HEK293 (cell line): ENCODE measurements around the gene C18orf32.

Source experiments
- CTCF ChIA-PET: fragments of 350-600 bp; formaldehyde crosslinking; extraction: SDS; loops from one replicate; lab custom pipeline; 2021; ENCODE audit warnings: antibody characterized with exemption; lab: Yijun Ruan, JAX
- POLR2A ChIA-PET: fragments of 300-600 bp; formaldehyde crosslinking; extraction: SDS; loops from one replicate; lab custom pipeline; 2020; ENCODE audit warnings: antibody characterized with exemption, inconsistent platforms; lab: Yijun Ruan, JAX
- H3K27ac ChIP-seq: fragments of 200-500 bp; sonication (Bioruptor generic); 2 replicates; pipeline ENCODE4 v1.5.1; 2014; ENCODE audit warnings: low read depth, low read length, control low read depth, inconsistent platforms; ENCODE audit errors: extremely low read depth
- H3K36me3 ChIP-seq, 2 experiments: fragments of 200-500 bp in 1 of 2; sonication (Bioruptor generic) in 1 of 2; 1 replicate in 1 of 2; 2 replicates in 1 of 2; pipeline ENCODE4 v1.5.1; 2014 to 2017; ENCODE audit warnings: inconsistent platforms in 2 of 2, low read length in 2 of 2; ENCODE audit not compliant: control insufficient read depth in 2 of 2, insufficient read depth in 1 of 2
- H3K4me1 ChIP-seq: fragments of 200-500 bp; sonication (Bioruptor generic); 2 replicates; pipeline ENCODE4 v1.5.1; 2014; ENCODE audit warnings: mild to moderate bottlenecking, low read length, inconsistent platforms; ENCODE audit not compliant: control insufficient read depth, insufficient read depth
- H3K4me3 ChIP-seq: 2 replicates; pipeline ENCODE4 v1.5.1; 2011; ENCODE audit warnings: low read depth, mild to moderate bottlenecking, control low read depth, low read length, moderate library complexity
- H3K9me3 ChIP-seq: fragments of 200-500 bp; sonication (Bioruptor generic); 2 replicates; pipeline ENCODE4 v1.5.1; 2014; ENCODE audit warnings: low read depth, low read length, inconsistent platforms; ENCODE audit not compliant: control insufficient read depth, insufficient read depth
- GLI2 ChIP-seq: fragments of 450-650 bp; formaldehyde crosslinking; IDR thresholded peaks from 2 replicates; pipeline ENCODE4; 2017; ENCODE audit warnings: missing biosample characterization, missing genetic modification characterization, low read depth, borderline replicate concordance
- HOXC10 ChIP-seq: sonication (generic); formaldehyde crosslinking; IDR thresholded peaks from 2 replicates; pipeline ENCODE4 v1.8.1; 2023; ENCODE audit warnings: mild to moderate bottlenecking, missing genetic modification reagents
- OVOL3 ChIP-seq: fragments of 450-650 bp; formaldehyde crosslinking; IDR thresholded peaks from 2 replicates; pipeline ENCODE4 v1.5.1; 2016; ENCODE audit warnings: missing biosample characterization, missing genetic modification characterization
- PRDM1 ChIP-seq: fragments of 450-650 bp; formaldehyde crosslinking; IDR thresholded peaks from 2 replicates; pipeline ENCODE4; 2016; ENCODE audit warnings: missing biosample characterization, missing genetic modification characterization
- SCRT1 ChIP-seq: fragments of 450-650 bp; formaldehyde crosslinking; IDR thresholded peaks from 2 replicates; pipeline ENCODE4 v1.5.1; 2016; ENCODE audit warnings: missing biosample characterization, missing genetic modification characterization, borderline replicate concordance
- SCRT2 ChIP-seq: fragments of 450-650 bp; formaldehyde crosslinking; IDR thresholded peaks from 2 replicates; pipeline ENCODE4 v1.5.1; 2016; ENCODE audit warnings: missing biosample characterization, missing genetic modification characterization
- SP2 ChIP-seq: fragments of 450-650 bp; formaldehyde crosslinking; IDR thresholded peaks from 2 replicates; pipeline ENCODE4 v1.5.1; 2016; ENCODE audit warnings: missing biosample characterization, missing genetic modification characterization
- TRIM28 ChIP-seq: IDR thresholded peaks from 2 replicates; pipeline ENCODE4 v1.6.1; 2011; ENCODE audit warnings: low read length, control low read depth, borderline replicate concordance
- ZFP41 ChIP-seq: fragments of 450-650 bp; formaldehyde crosslinking; IDR thresholded peaks from 2 replicates; pipeline ENCODE4 v1.5.1; 2016; ENCODE audit warnings: missing biosample characterization, missing genetic modification characterization, borderline replicate concordance
- ZFP69B ChIP-seq: fragments of 450-650 bp; formaldehyde crosslinking; IDR thresholded peaks from 2 replicates; pipeline ENCODE4 v1.5.1; 2016; ENCODE audit warnings: missing biosample characterization, missing genetic modification characterization
- ZNF2 ChIP-seq: fragments of 450-650 bp; formaldehyde crosslinking; IDR thresholded peaks from 2 replicates; pipeline ENCODE4 v1.5.1; 2016; ENCODE audit warnings: missing biosample characterization, missing genetic modification characterization
- ZNF324 ChIP-seq: fragments of 450-650 bp; formaldehyde crosslinking; IDR thresholded peaks from 2 replicates; pipeline ENCODE4 v1.5.1; 2016; ENCODE audit warnings: missing biosample characterization, missing genetic modification characterization
- ZNF366 ChIP-seq: fragments of 450-650 bp; formaldehyde crosslinking; conservative IDR thresholded peaks from 2 replicates; pipeline ENCODE4 v1.5.1; 2016; ENCODE audit warnings: missing biosample characterization, missing genetic modification characterization
- ZNF391 ChIP-seq: fragments of 450-650 bp; formaldehyde crosslinking; IDR thresholded peaks from 2 replicates; pipeline ENCODE4 v1.5.1; 2016; ENCODE audit warnings: low read depth, missing biosample characterization, missing genetic modification characterization, borderline replicate concordance
- ZNF510 ChIP-seq: fragments of 450-650 bp; formaldehyde crosslinking; IDR thresholded peaks from 2 replicates; pipeline ENCODE4 v1.5.1; 2018; ENCODE audit warnings: mild to moderate bottlenecking, missing genetic modification characterization, missing biosample characterization; ENCODE audit not compliant: insufficient replicate concordance
- ZNF561 ChIP-seq: fragments of 450-650 bp; IDR thresholded peaks from 2 replicates; pipeline ENCODE4 v1.5.1; 2018; ENCODE audit warnings: missing biosample characterization, missing genetic modification characterization, borderline replicate concordance
- ZNF701 ChIP-seq: fragments of 450-650 bp; formaldehyde crosslinking; IDR thresholded peaks from 2 replicates; pipeline ENCODE4 v1.5.1; 2016; ENCODE audit warnings: missing biosample characterization, missing genetic modification characterization
- ZNF776 ChIP-seq: fragments of 450-650 bp; formaldehyde crosslinking; IDR thresholded peaks from 2 replicates; pipeline ENCODE4 v1.5.0; 2017; ENCODE audit warnings: missing biosample characterization, missing genetic modification characterization, borderline replicate concordance
- ZNF792 ChIP-seq: fragments of 450-650 bp; formaldehyde crosslinking; IDR thresholded peaks from 2 replicates; pipeline ENCODE4 v1.5.1; 2016; ENCODE audit warnings: missing biosample characterization, missing genetic modification characterization
- ZSCAN16 ChIP-seq: fragments of 450-650 bp; formaldehyde crosslinking; IDR thresholded peaks from 2 replicates; pipeline ENCODE4 v1.5.1; 2016; ENCODE audit warnings: missing biosample characterization, missing genetic modification characterization
- TF ChIP-seq, protein P1 (sequence below): fragments of 450-650 bp; formaldehyde crosslinking; IDR thresholded peaks from 2 replicates; pipeline ENCODE4; 2016; ENCODE audit warnings: missing biosample characterization, missing genetic modification characterization
- TF ChIP-seq, protein P2 (sequence below): fragments of 450-650 bp; formaldehyde crosslinking; IDR thresholded peaks from 2 replicates; pipeline ENCODE4 v1.5.1; 2016; ENCODE audit warnings: missing biosample characterization, missing genetic modification characterization
- TF ChIP-seq, protein P3 (sequence below): fragments of 450-650 bp; IDR thresholded peaks from 2 replicates; pipeline ENCODE4 v1.5.1; 2018; ENCODE audit warnings: missing biosample characterization, missing genetic modification characterization
- TF ChIP-seq, protein P4 (sequence below): fragments of 450-650 bp; formaldehyde crosslinking; IDR thresholded peaks from 2 replicates; pipeline ENCODE4 v1.5.1; 2016; ENCODE audit warnings: missing biosample characterization, missing genetic modification characterization

Gene C18orf32

DNA sequence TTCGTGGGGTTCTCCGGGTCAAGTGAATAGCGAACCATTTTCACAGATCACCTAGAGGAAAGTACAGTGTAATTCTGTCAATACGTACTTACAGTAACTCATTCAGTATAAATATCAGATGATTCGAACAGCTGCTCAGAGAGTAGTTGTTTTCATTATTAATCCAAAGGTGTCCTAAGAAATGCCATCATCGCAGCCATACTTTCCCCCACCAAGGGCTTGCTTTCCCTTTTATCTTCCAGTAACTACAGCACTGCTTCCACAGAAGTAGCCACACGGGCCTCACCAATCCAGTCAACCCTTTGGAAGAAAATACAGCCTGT is 4.5 kb upstream of the C18orf32 start:
- H3K27ac ChIP-seq: peak overlapping the region; percentile 100
- H3K4me3 ChIP-seq: peak overlapping the region; percentile 69
- H3K4me1 ChIP-seq: peaks cover 21% of the 10 kb centered on the region
- peaks cover 35 to 46% of the 10 kb centered on the region in 2 experiments for H3K36me3 ChIP-seq
- TF ChIP-seq ZFP41 (tag by site-specific recombination) (no peak), ZNF776 (tag by site-specific recombination) (0 out of 2 replicates have a peak, but pooled peaks have one; percentile 7), PRDM1 (tag by site-specific recombination) (peak; percentile 90)
- TF ChIP-seq, protein P1, sequence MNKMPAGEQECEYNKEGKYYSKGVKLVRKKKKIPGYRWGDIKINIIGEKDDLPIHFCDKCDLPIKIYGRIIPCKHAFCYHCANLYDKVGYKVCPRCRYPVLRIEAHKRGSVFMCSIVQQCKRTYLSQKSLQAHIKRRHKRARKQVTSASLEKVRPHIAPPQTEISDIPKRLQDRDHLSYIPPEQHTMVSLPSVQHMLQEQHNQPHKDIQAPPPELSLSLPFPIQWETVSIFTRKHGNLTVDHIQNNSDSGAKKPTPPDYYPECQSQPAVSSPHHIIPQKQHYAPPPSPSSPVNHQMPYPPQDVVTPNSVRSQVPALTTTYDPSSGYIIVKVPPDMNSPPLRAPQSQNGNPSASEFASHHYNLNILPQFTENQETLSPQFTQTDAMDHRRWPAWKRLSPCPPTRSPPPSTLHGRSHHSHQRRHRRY: no peak
- no peaks in the 10 kb centered on the region for H3K9me3 ChIP-seq
- ChIA-PET POLR2A (no interaction called here), CTCF (no interaction called here)

DNA sequence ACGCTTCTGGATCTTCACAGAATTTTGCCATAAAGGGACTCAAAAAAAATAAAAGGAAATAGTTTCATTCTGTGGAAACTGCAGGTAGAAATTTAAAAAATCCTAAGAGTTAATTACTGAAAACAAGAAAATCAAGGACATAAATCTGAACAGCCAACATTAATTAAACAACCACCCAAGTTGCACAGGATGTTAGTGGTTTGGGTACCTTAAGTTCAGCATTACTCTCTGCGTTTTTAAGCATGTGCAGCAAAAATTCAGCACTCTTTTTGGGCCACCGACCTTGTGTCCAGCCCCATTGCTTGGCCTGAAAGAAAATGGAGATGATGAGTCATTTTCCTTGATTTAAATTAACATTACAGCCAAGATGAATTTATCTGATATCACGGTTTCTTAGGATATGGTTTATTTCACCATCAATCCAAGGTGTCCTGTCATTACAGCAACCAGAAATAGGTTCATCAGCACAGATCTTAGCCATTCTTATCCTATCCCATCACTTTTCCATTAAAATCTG is 3.3 kb upstream of the C18orf32 start:
- ChIA-PET POLR2A (no interaction called here), CTCF (no interaction called here)
- no peak overlapping the region for H3K4me3 ChIP-seq
- no peaks in the 10 kb centered on the region for H3K9me3 ChIP-seq
- TF ChIP-seq, protein P2, sequence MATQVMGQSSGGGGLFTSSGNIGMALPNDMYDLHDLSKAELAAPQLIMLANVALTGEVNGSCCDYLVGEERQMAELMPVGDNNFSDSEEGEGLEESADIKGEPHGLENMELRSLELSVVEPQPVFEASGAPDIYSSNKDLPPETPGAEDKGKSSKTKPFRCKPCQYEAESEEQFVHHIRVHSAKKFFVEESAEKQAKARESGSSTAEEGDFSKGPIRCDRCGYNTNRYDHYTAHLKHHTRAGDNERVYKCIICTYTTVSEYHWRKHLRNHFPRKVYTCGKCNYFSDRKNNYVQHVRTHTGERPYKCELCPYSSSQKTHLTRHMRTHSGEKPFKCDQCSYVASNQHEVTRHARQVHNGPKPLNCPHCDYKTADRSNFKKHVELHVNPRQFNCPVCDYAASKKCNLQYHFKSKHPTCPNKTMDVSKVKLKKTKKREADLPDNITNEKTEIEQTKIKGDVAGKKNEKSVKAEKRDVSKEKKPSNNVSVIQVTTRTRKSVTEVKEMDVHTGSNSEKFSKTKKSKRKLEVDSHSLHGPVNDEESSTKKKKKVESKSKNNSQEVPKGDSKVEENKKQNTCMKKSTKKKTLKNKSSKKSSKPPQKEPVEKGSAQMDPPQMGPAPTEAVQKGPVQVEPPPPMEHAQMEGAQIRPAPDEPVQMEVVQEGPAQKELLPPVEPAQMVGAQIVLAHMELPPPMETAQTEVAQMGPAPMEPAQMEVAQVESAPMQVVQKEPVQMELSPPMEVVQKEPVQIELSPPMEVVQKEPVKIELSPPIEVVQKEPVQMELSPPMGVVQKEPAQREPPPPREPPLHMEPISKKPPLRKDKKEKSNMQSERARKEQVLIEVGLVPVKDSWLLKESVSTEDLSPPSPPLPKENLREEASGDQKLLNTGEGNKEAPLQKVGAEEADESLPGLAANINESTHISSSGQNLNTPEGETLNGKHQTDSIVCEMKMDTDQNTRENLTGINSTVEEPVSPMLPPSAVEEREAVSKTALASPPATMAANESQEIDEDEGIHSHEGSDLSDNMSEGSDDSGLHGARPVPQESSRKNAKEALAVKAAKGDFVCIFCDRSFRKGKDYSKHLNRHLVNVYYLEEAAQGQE (tag by site-specific recombination): 0 out of 2 replicates have a peak, but pooled peaks have one; percentile 18
- no peak for TF ChIP-seq ZSCAN16
- H3K4me1 ChIP-seq: peaks cover 25% of the 10 kb centered on the region
- peaks cover 35 to 46% of the 10 kb centered on the region in 2 experiments for H3K36me3 ChIP-seq
- peak overlapping the region; percentile 100 for H3K27ac ChIP-seq

DNA sequence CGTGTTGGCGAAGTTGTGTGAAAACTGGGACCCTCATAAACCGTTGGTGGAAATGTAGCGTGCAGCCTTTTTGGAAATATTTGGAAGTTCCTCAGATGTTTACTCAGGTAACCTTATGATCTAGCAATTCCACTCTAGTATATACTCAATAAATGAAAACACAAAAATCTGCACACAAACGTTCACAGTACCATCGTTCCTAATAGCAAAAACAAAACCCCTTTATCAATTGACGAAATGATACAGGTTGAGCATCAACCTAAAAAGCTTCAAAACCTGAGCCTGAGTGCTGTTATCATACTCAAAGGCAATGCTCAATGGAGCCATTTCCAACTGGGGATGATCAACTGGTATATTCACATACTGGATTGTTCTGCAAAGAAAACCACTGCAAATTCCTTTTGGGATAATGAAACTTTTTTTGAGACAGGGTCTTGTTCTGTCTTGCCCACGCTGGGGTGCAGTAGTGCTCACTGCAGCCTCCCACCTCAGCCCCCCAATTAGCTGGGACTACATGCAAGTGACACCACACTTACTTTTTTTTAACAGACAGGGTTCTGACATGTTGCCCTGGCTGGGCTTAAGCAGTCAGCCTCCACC is 777 bp upstream of the C18orf32 start:
- Histone ChIP-seq H3K4me3 (no peak overlapping the region), H3K27ac (peak overlapping the region; percentile 88), H3K4me1 (peaks cover 24% of the 10 kb centered on the region), H3K9me3 (no peaks in the 10 kb centered on the region), H3K36me3 (peaks cover 46 to 56% of the 10 kb centered on the region in 2 experiments)
- ChIA-PET CTCF (interaction anchor here (1.6 to 2.3 kb wide), 2 partner anchors 370 to 373 kb away, joined by 5 to 12 read pairs; no protein-coding TSS in a partner anchor), POLR2A (interaction anchor here (0.6 to 2.2 kb wide), 20 partner anchors 8 to 794 kb away, joined by 3 to 41 read pairs (median 5); partner anchors contain the start of genes ACAA2, DYM and MBD1)
- TF ChIP-seq ZNF366 (tag by site-specific recombination) (no peak), ZFP69B (no peak), ZNF792 (tag by site-specific recombination) (no peak), ZNF561 (no peak), ZNF701 (tag by site-specific recombination) (no peak), HOXC10 (no peak), SP2 (tag by site-specific recombination) (0 out of 2 replicates have a peak, but pooled peaks have one; percentile 4), OVOL3 (tag by site-specific recombination) (0 out of 2 replicates have a peak, but pooled peaks have one; percentile 20), ZNF510 (tag by site-specific recombination) (peak; percentile 12), ZNF391 (tag by site-specific recombination) (no peak), SCRT1 (peak; percentile 87), ZNF324 (tag by site-specific recombination) (0 out of 2 replicates have a peak, but pooled peaks have one; percentile 5), ZNF2 (tag by site-specific recombination) (no peak), SCRT2 (tag by site-specific recombination) (peak; percentile 85), TRIM28 (no peak), GLI2 (tag by site-specific recombination) (no peak)
- TF ChIP-seq, protein P3, sequence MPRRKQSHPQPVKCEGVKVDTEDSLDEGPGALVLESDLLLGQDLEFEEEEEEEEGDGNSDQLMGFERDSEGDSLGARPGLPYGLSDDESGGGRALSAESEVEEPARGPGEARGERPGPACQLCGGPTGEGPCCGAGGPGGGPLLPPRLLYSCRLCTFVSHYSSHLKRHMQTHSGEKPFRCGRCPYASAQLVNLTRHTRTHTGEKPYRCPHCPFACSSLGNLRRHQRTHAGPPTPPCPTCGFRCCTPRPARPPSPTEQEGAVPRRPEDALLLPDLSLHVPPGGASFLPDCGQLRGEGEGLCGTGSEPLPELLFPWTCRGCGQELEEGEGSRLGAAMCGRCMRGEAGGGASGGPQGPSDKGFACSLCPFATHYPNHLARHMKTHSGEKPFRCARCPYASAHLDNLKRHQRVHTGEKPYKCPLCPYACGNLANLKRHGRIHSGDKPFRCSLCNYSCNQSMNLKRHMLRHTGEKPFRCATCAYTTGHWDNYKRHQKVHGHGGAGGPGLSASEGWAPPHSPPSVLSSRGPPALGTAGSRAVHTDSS (tag by site-specific recombination): peak; percentile 13; the same call in 1 of the 2 replicates
- TF ChIP-seq, protein P4, sequence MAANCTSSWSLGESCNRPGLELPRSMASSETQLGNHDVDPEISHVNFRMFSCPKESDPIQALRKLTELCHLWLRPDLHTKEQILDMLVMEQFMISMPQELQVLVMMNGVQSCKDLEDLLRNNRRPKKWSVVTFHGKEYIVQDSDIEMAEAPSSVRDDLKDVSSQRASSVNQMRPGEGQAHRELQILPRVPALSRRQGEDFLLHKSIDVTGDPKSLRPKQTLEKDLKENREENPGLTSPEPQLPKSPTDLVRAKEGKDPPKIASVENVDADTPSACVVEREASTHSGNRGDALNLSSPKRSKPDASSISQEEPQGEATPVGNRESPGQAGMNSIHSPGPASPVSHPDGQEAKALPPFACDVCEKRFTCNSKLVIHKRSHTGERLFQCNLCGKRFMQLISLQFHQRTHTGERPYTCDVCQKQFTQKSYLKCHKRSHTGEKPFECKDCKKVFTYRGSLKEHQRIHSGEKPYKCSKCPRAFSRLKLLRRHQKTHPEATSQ (tag by site-specific recombination): no peak
